LNCAP (cell line): ENCODE data around the gene ADK.

ENCODE experiments used
- TF ChIP-seq, protein P1 (sequence below): fragments of 450-650 bp; IDR thresholded peaks from 2 replicates; pipeline ENCODE4 v1.5.1; 2017; ENCODE audit warnings: mild to moderate bottlenecking

Gene ADK

DNA sequence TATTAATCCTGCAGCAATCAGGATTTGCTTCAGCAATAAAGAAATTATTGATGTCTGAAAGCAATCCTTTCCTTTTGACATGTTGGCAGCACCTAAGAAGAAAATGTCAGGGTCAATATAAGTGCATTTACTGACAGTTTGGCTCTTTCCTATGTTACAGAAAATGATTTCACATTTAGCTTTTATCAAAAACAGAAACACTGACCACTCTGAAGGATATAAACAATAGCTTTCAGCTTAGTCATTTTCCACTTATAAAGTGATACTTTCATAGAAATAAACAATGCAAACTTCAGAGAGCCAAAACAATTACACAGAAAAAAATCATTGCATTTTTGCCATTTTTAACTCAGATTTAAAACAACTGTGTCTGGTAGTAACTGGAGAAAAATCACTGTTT lies 349.8 kb downstream of the ADK start:
- TF ChIP-seq, protein P1, sequence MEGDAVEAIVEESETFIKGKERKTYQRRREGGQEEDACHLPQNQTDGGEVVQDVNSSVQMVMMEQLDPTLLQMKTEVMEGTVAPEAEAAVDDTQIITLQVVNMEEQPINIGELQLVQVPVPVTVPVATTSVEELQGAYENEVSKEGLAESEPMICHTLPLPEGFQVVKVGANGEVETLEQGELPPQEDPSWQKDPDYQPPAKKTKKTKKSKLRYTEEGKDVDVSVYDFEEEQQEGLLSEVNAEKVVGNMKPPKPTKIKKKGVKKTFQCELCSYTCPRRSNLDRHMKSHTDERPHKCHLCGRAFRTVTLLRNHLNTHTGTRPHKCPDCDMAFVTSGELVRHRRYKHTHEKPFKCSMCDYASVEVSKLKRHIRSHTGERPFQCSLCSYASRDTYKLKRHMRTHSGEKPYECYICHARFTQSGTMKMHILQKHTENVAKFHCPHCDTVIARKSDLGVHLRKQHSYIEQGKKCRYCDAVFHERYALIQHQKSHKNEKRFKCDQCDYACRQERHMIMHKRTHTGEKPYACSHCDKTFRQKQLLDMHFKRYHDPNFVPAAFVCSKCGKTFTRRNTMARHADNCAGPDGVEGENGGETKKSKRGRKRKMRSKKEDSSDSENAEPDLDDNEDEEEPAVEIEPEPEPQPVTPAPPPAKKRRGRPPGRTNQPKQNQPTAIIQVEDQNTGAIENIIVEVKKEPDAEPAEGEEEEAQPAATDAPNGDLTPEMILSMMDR, result no peak

DNA sequence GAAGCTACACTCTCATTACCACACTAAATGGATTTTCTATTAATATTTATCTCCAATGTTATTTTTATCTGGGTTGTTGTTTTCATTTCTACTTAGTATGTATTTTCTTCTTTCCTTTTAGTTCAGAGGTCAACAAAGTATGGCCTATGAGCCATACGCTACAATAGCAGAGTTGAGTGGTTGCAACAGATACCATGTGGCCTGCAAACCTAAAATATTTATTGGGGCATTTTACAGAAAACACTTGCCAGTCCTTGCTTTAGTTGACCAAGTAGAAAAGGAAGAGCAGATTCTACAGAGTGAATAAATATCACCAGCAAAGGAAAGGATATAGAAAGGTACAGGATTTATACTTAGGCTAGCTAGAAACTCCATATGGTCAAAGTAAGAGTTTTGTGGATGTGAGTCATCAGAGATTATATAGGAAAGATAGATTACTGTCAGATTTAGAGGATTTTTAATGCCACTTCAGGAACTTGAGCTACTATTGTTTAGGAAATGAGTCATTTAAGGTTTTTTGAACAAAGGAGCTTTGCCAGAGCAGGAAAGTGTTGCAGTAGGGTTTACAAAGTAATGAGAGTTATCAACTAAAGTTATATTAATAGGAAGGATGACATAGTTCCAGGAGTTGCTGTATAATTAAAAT lies 352.1 kb downstream of the ADK start:
- TF ChIP-seq, protein P1, result no peak

DNA sequence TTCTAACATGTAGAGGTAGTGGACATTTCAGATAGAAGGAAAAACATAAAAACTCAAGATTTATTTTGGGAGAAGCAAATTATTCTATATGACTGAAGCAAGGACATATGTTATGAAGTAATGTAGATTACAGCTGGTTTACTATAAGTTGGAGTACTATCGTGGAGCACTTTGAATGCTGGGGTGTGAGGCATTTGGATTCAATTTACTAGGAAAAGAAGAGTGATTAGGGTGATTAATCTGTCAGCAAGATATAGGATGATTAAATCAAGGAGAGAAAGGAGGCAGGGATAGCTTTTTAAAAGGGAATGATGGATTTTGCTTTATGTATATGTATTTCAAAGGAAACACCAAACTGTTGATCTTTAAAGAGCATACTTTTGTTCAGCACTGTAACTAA lies 356.9 kb downstream of the ADK start:
- TF ChIP-seq, protein P1, result no peak

DNA sequence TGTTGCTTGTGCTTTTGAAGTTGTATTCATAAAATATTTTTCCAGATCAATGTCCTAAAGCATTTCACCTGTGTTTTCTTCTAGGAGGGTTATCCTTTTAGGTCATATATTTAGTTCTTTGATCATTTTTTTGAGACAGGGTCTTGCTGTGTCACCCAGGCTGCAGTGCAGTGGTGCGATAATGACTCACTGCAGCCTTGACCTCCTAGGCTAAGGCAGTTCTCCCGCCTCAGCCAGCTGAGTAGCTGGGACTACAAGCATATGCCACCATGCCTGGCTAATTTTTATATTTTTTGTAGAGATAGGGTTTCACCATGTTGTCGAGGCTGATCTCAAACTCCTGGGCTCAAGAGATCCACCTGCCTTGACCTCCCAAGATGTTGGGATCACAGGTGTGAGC lies 359.6 kb downstream of the ADK start:
- TF ChIP-seq, protein P1, result no peak

DNA sequence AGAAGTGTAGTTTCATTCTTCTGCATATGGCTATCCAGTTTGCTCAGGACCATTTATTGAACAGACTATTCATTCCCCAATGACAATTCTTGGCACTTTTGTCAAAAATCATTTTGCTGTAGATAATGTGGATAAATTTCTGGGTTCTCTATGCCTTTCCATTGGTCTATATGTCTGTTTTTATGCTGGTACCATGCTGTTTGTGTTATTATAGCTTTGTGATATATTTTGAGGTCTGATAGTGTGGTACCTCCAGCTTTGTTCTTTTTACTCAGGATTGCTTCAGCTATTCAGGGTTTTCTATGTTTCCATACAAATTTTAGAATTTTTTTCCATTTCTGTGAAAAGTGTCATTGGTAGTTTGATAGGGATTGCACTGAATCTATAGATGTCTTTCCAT lies 360.0 kb downstream of the ADK start:
- TF ChIP-seq, protein P1, result no peak

DNA sequence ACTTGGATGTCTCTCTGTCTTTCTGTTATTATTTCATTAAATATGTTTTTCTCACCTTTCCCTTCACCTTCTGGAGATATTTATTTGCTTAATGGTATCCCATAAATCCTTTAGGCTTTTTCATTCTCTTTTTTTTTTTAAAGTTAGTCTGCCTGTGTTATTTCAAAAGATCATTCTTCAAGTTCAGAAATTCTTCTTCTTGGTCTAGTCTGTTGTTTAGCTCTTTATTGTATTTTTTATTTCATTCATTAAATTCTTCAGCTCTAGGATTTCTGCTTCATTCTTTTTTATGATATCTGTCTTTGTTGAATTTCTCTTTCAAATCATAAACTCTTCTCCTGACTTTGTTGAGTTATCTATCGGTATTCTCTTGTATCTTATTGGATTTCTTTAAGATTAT lies 363.3 kb downstream of the ADK start:
- TF ChIP-seq, protein P1, result no peak

DNA sequence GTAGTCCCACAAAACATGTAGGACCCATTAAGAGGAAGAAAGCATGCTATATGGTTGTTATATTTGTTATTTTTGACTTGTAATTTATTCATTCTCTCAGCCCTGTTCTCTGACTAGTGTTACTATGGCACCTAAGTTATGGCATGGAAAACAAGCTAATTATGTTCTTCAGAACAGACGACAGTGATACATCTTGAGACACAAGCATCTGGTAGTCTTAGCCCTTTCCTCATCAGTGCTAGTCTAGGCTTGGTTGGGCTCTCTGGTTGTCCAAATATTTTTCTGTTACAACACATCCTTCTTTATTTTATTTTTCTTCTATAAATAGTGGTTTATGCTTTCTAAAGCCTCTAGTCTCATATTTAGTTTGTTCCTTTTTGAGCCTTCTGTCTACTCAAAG lies 367.0 kb downstream of the ADK start:
- TF ChIP-seq, protein P1, result no peak

DNA sequence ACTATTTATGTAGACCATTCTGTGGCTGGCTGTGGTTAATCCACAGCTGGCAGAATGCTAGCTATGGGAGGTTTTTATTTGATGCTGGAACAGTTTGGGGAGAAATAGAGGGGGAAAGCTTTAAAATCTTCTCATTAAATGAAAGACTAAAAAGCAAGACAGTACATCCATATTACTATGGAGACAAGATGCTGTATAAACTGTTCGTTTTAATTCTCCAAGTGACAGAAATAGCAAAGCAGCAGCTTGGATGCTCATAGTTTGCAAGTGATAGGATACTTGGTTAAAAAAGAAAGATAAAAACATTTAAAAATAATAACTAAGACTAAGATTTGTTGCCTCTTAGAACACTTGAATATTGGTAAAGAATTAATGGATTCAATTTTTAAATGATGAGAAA lies 370.5 kb downstream of the ADK start:
- TF ChIP-seq, protein P1, result no peak
